VCaP (cell line): ENCODE results near the gene NBPF3.

Source experiments
- H3K27ac ChIP-seq: fragments of 450-650 bp; 2 replicates; pipeline ENCODE4 v1.5.1; 2017
- TF ChIP-seq, protein P1 (sequence below): fragments of 450-650 bp; conservative IDR thresholded peaks from 2 replicates; pipeline ENCODE4 v1.5.1; 2017; ENCODE audit warnings: mild to moderate bottlenecking, moderate library complexity

Gene NBPF3

DNA sequence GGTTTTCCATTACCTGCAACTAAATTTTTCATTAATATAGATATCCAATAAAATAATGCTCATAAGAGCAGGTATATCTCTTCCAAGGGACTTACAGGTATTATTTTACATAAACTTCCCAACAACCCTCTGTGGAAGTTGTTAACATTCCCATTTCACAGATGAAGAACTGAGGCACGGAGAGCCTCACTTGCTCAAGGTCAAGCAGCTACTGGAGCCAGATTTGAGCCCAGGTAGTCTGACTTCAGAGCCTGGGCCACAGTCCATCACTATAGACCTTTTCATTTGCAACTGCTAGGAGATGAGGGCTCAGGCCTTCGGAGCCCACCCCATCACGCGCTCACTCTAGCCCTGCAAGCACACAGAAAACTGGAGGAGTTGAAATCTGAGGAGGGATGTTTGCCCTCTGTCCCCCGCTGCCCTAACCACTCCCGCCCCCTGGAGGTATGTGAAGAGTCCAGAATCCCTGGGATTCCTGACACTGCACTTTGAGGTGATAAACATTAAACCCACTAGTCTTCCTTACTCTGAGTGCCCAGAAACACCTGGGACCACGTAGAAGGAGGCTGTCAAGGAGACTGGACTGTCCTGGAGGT, 57.6 kb downstream of the NBPF3 start:
- TF ChIP-seq, protein P1, sequence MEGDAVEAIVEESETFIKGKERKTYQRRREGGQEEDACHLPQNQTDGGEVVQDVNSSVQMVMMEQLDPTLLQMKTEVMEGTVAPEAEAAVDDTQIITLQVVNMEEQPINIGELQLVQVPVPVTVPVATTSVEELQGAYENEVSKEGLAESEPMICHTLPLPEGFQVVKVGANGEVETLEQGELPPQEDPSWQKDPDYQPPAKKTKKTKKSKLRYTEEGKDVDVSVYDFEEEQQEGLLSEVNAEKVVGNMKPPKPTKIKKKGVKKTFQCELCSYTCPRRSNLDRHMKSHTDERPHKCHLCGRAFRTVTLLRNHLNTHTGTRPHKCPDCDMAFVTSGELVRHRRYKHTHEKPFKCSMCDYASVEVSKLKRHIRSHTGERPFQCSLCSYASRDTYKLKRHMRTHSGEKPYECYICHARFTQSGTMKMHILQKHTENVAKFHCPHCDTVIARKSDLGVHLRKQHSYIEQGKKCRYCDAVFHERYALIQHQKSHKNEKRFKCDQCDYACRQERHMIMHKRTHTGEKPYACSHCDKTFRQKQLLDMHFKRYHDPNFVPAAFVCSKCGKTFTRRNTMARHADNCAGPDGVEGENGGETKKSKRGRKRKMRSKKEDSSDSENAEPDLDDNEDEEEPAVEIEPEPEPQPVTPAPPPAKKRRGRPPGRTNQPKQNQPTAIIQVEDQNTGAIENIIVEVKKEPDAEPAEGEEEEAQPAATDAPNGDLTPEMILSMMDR = no peak
- no peak overlapping the region for H3K27ac ChIP-seq

DNA sequence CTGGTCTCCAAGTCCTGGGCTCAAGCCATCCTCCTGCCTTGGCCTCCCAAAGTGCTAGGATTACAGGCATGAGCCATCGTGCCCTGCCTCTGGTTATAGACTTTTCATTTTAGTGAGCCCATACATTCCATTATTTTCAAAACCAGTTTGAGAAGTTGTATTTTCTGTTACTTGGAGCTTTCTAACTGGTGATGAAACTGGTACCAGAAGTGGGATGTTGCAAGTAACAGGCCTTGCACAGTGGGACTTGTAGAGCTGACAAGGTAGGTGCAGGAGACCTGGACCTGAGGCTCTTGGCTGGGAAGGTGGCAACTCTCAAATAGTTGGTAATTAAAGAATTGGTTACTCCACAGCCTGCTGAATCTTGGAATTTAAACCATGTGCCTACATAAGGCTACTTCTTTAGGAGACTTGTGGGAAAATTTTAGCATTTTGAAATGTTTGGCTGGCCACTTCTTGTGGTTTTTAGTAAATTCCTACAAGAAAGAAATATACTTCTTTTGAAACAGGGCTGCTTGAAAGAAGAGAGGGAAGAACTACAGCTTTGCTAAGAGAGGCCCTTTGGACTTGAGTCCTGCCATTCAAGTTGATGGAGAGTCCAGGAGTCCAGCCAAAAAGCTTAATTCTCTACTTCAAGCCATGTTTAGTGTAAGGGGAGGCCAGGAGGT, 59.5 kb downstream of the NBPF3 start:
- TF ChIP-seq, protein P1 = no peak
- no peak overlapping the region for H3K27ac ChIP-seq

DNA sequence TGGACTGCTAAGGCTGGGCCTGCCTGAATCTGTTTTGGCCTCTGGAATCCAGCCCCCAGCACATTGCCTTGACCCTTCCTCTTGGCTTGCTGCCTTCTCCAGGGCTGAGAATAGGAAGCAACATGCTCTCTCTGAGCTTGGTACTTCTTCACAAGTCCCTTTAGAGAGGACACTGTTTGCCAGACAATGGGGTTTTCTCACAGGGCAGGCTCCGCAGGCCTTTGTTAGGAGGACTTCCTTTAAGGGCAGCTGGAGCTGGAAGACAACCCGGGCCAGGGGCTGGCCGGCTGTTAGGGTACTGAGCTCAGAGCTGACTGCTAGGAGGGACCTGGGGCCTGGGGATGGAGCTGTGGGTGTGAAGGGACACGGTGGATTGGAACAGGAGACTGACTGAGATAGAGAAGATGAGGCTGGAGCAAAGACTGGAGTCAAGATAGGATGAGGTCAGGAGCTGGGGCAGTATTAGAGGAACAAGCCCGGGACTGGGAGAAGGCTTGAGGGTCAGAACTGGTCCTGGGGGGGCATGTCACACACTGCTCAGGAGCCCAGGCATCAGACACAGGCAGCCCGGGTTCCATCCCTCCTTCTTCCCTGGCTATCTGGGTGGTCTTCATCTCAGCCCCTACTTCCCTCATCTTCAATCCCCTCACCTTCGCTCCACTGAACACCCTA, 63.9 kb downstream of the NBPF3 start:
- TF ChIP-seq, protein P1 = no peak

DNA sequence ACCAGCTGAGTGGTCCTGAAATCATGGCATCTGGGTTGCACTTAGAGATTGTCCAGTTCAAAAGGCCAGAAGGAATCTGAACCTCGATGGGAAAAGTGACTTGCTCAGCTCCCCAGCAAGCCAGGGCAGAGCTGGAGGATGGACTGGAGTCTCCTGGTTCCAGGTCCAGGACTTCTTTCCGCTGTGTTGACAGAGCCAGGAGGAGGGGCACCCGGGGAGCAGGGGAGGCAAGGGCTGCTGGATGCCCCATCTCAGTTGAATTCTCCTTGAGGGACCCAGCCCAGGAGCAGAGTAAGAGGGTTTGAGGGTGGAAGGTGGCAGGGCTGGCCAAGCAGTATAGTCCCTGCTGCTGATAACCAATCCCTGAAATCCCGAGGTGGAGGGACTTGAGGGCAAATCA, 66.9 kb downstream of the NBPF3 start:
- TF ChIP-seq, protein P1 = no peak

More for the DNA sequence above, 63.9 kb downstream of the NBPF3 start:
- H3K27ac ChIP-seq = no peak overlapping the region

DNA sequence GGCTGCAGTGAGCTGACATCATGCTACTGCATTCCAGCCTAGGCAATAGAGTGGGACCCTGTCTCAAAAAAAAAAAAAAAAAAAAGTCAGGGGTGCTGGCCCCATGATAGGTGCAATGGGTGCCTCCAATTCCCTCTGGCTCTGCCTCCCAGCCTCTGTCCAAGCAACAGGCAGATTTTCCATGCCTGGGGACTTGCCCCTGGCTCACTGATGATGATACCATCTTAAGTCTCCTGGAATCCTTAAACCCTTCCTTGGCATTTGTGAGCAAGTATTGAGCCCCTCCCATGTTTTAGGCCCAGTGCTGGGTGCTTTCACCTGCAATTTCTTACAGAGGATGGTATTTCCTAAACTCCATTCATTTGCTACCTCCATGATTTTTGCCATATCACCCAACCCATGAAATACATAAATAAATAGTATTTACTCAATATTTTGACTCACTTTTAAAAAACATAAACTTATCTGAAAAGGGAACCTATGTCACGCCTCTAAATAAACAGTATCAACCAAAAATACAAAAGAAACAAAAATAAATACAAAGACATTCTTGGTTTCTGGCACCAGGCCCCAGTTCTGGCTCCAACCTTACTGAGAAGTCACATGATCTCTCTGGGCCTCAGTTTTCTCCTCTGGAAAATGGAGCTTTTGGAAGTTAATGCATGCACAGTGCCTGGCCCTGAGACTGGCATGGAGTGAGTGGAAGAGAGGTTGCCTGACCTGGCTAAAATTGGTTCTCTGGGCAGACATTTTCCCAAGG, 67.8 kb downstream of the NBPF3 start:
- H3K27ac ChIP-seq = no peak overlapping the region
- TF ChIP-seq, protein P1 = no peak

More for the DNA sequence above, 66.9 kb downstream of the NBPF3 start:
- no peak overlapping the region for H3K27ac ChIP-seq

DNA sequence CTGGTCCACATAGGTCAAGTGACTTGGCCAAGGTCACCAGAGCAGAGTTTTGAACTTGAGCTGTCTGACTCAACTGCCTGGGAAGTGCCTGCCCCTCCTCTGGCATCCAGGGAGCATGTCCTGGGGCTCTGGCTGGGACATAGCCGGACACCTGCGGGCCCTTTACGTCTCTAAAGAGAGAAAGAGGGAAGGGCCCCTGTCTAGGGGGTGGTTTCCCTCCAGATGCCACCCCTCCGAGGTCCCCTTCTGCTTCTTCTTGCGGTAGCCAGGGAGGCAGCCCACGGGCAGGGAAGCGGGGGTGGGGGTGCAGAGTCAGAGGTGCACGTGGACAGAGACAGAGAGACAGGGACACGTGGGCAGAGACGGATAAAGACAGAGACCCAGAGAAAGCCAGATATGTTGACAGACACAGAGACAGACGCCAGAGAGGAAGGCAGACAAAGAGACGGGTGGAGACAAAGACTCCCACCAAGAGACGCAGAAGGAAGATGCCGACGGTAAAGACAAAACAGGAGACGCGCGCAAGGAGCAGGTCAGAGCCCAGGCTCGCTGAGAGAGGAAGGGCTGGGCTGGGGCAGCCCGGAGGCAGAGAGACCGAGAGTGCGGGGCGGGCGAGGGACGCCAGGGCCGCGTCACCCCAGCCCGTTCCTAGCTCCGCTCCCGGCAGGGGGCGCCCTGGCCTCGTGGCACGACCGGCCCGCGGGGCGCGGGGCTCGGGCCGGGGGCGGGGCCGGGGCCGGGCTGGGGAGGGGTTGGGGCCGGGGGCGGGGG, 68.8 kb downstream of the NBPF3 start:
- TF ChIP-seq, protein P1 = peak; percentile 83
- no peak overlapping the region for H3K27ac ChIP-seq
